Ascending aorta (tissue), 2 donors: Measurements from ENCODE around the gene TMPRSS5. TPM values are rescaled to one million over a fixed set of nuclear protein-coding genes. Genes with fewer than 3 reads are reported as not detected.

Experiments
- DNase-seq, 2 donors: peaks; one replicate each; pipeline ENCODE4 v3.0.0-alpha.2; 2019; ENCODE audit warnings: low spot score in 2 of 2
- H3K27ac ChIP-seq, 2 donors: fragments of 200-600 bp; sonication (generic); one replicate each; pipeline ENCODE4 v1.5.1; 2016 to 2017; ENCODE audit warnings: mild to moderate bottlenecking in 1 of 2
- H3K27me3 ChIP-seq: fragments of 200-600 bp; sonication (generic); one replicate; pipeline ENCODE4 v1.5.1; 2017
- H3K36me3 ChIP-seq, 2 donors: fragments of 200-600 bp; sonication (generic); one replicate each; pipeline ENCODE4 v1.5.1; 2016
- H3K4me1 ChIP-seq, 2 donors: fragments of 200-600 bp; sonication (generic); one replicate each; pipeline ENCODE4 v1.5.1; 2016 to 2017; ENCODE audit warnings: mild to moderate bottlenecking in 1 of 2
- H3K4me3 ChIP-seq, 2 donors: fragments of 200-600 bp; sonication (generic); one replicate each; pipeline ENCODE4 v1.5.1; 2016 to 2017; ENCODE audit warnings: mild to moderate bottlenecking in 1 of 2
- H3K9me3 ChIP-seq, 2 donors: fragments of 200-600 bp; sonication (generic); one replicate each; pipeline ENCODE4 v1.5.1; 2016
- CTCF ChIP-seq, 3 experiments: fragments of 200-600 bp in 2 of 3; fragments of 450-650 bp in 1 of 3; sonication (generic) in 2 of 3; IDR thresholded peaks; one replicate each; pipeline ENCODE4 v1.5.1; 2016 to 2019; ENCODE audit warnings: antibody characterized with exemption in 3 of 3, mild to moderate bottlenecking in 1 of 3, moderate library complexity in 1 of 3
- intact Hi-C: fragments of 100-400 bp; cut with DNase I; formaldehyde crosslinking; loops from one replicate; pipeline ENCODE4 v1.15.1; 2023
- total RNA-seq: library from RNA; depleted of rRNA; stranded (reverse); fragments of >200 nt; gene quantifications from one replicate; pipeline ENCODE4 v1.1.0, GENCODE V29; 2016

Gene TMPRSS5
- total RNA-seq, 1 donor from 2014 or later: not detected

- no peak overlapping the region for H3K4me3 ChIP-seq
- H3K27me3 ChIP-seq: no peaks in the 10 kb centered on the region
- TF ChIP-seq CTCF (IDR thresholded peaks at IDR 0.05): no peak
- DNase-seq: no peak
- no peak overlapping the region for H3K27ac ChIP-seq
- H3K4me1 ChIP-seq: no peaks in the 10 kb centered on the region
- H3K36me3 ChIP-seq: no peaks in the 10 kb centered on the region
- no peaks in the 10 kb centered on the region for H3K9me3 ChIP-seq
- intact Hi-C loops: no loop called here
Measured at GRCh38 chr11:113644605-113645004, 61.5 kb downstream of the TMPRSS5 start.

GRCh38 chr11:113643701-113644100, 62.4 kb downstream of the TMPRSS5 start:
- DNase-seq: no peak
- Histone ChIP-seq H3K4me1 (no peaks in the 10 kb centered on the region), H3K36me3 (no peaks in the 10 kb centered on the region), H3K4me3 (no peak overlapping the region), H3K9me3 (no peaks in the 10 kb centered on the region), H3K27ac (no peak overlapping the region), H3K27me3 (no peaks in the 10 kb centered on the region)
- no peak for TF ChIP-seq CTCF (IDR thresholded peaks at IDR 0.05)
- intact Hi-C loops: no loop called here

- intact Hi-C loops: no loop called here
- no peak overlapping the region for H3K4me3 ChIP-seq
- no peak for TF ChIP-seq CTCF (IDR thresholded peaks at IDR 0.05)
- no peaks in the 10 kb centered on the region for H3K36me3 ChIP-seq
- no peaks in the 10 kb centered on the region for H3K4me1 ChIP-seq
- H3K9me3 ChIP-seq: no peaks in the 10 kb centered on the region
- no peak overlapping the region for H3K27ac ChIP-seq
- no peaks in the 10 kb centered on the region for H3K27me3 ChIP-seq
- no peak for DNase-seq
Measured at GRCh38 chr11:113643006-113643585, 63.0 kb downstream of the TMPRSS5 start.

- no peak overlapping the region for H3K27ac ChIP-seq
- no peak for DNase-seq
- H3K9me3 ChIP-seq: no peaks in the 10 kb centered on the region
- intact Hi-C loops: no loop called here
- H3K36me3 ChIP-seq: no peaks in the 10 kb centered on the region
- no peak for TF ChIP-seq CTCF (IDR thresholded peaks at IDR 0.05)
- H3K4me3 ChIP-seq: no peak overlapping the region
- no peaks in the 10 kb centered on the region for H3K27me3 ChIP-seq
- H3K4me1 ChIP-seq: no peaks in the 10 kb centered on the region
Measured at GRCh38 chr11:113642090-113642489, 64.0 kb downstream of the TMPRSS5 start.

- H3K36me3 ChIP-seq: no peaks in the 10 kb centered on the region
- no peak overlapping the region for H3K27ac ChIP-seq
- TF ChIP-seq CTCF (IDR thresholded peaks at IDR 0.05): no peak
- no peak for DNase-seq
- H3K4me1 ChIP-seq: peaks cover 0 to 4% of the 10 kb centered on the region in 2 donors
- H3K9me3 ChIP-seq: peaks cover 0 to 5% of the 10 kb centered on the region in 2 donors
- intact Hi-C loops: no loop called here
- H3K27me3 ChIP-seq: no peaks in the 10 kb centered on the region
- H3K4me3 ChIP-seq: no peak overlapping the region
Measured at GRCh38 chr11:113638376-113638775, 67.7 kb downstream of the TMPRSS5 start.

GRCh38 chr11:113637636-113638035, 68.5 kb downstream of the TMPRSS5 start:
- Histone ChIP-seq H3K4me3 (no peak overlapping the region), H3K4me1 (peaks cover 2 to 8% of the 10 kb centered on the region in 2 donors), H3K27me3 (no peaks in the 10 kb centered on the region), H3K27ac (no peak overlapping the region), H3K9me3 (peaks cover 0 to 5% of the 10 kb centered on the region in 2 donors), H3K36me3 (no peaks in the 10 kb centered on the region)
- no peak for TF ChIP-seq CTCF (IDR thresholded peaks at IDR 0.05)
- DNase-seq: no peak
- intact Hi-C loops: no loop called here
